HepG2 (cell line): ENCODE measurements around the gene STX12. TPM values are rescaled to one million over a fixed set of nuclear protein-coding genes. Genes with fewer than 3 reads are reported as not detected.

Source experiments
- ARNT ChIP-seq: fragments of 450-650 bp; IDR thresholded peaks from 2 replicates; pipeline ENCODE4 v1.6.1; 2017
- BCL6 ChIP-seq: IDR thresholded peaks from 2 replicates; pipeline ENCODE4 v1.6.1; 2016; ENCODE audit warnings: missing genetic modification reagents, missing compliant biosample characterization
- CEBPZ ChIP-seq: IDR thresholded peaks from 2 replicates; pipeline ENCODE4 v1.6.1; 2012; ENCODE audit warnings: low read length, improper control_type of control experiment
- E2F5 ChIP-seq: sonication (generic); formaldehyde crosslinking; conservative IDR thresholded peaks from 2 replicates; pipeline ENCODE4 v1.4.0; 2020; ENCODE audit warnings: missing genetic modification reagents
- EEA1 ChIP-seq: sonication (generic); formaldehyde crosslinking; IDR thresholded peaks from 2 replicates; pipeline ENCODE4 v1.5.1; 2020; ENCODE audit warnings: mild to moderate bottlenecking, missing genetic modification reagents, borderline replicate concordance
- ELF4 ChIP-seq: sonication (generic); formaldehyde crosslinking; IDR thresholded peaks from 2 replicates; pipeline ENCODE4 v1.5.0; 2020; ENCODE audit warnings: missing genetic modification reagents, mild to moderate bottlenecking, moderate library complexity, borderline replicate concordance
- EZH2 ChIP-seq: conservative IDR thresholded peaks from 2 replicates; pipeline ENCODE4 v1.6.1; 2012; ENCODE audit warnings: mild to moderate bottlenecking, low read depth, low read length, moderate library complexity
- FOXA3 ChIP-seq: IDR thresholded peaks from 2 replicates; pipeline ENCODE4 v1.6.1; 2016; ENCODE audit warnings: missing genetic modification reagents, missing compliant biosample characterization
- FOXJ3 ChIP-seq: sonication (generic); formaldehyde crosslinking; IDR thresholded peaks from 2 replicates; pipeline ENCODE4 v1.4.0; 2020; ENCODE audit warnings: missing genetic modification reagents, mild to moderate bottlenecking, borderline replicate concordance
- GATAD2A ChIP-seq: IDR thresholded peaks from 2 replicates; pipeline ENCODE4 v1.6.1; 2016
- HMGXB4 ChIP-seq, 2 experiments: sonication (generic) in 1 of 2; formaldehyde crosslinking in 1 of 2; IDR thresholded peaks; 2 replicates each; pipeline versions ENCODE4 v1.4.0 to v1.6.1; 2018 to 2020; ENCODE audit warnings: missing genetic modification reagents in 2 of 2, borderline replicate concordance in 1 of 2, low read depth in 1 of 2, mild to moderate bottlenecking in 1 of 2, missing biosample characterization in 1 of 2
- IRF1 ChIP-seq: sonication (generic); formaldehyde crosslinking; IDR thresholded peaks from 2 replicates; pipeline ENCODE4 v1.4.0; 2020; ENCODE audit warnings: low read depth, mild to moderate bottlenecking, missing genetic modification reagents
- KMT2A ChIP-seq: sonication (generic); formaldehyde crosslinking; IDR thresholded peaks from 2 replicates; pipeline ENCODE4 v1.4.0; 2020; ENCODE audit warnings: missing genetic modification reagents
- MYC ChIP-seq: sonication (generic); formaldehyde crosslinking; IDR thresholded peaks from 2 replicates; pipeline ENCODE4 v1.9.0; 2021; ENCODE audit warnings: missing genetic modification reagents, borderline replicate concordance
- POLR2AphosphoS2 ChIP-seq: IDR thresholded peaks from 2 replicates; pipeline ENCODE4 v1.6.1; 2011; ENCODE audit warnings: low read depth, low read length, improper control_type of control experiment
- TGIF2 ChIP-seq: IDR thresholded peaks from 2 replicates; pipeline ENCODE4 v1.6.1; 2016; ENCODE audit warnings: control low read depth, missing compliant biosample characterization
- THAP11 ChIP-seq: IDR thresholded peaks from 2 replicates; pipeline ENCODE4 v1.6.1; 2016; ENCODE audit warnings: missing biosample characterization, missing genetic modification reagents
- ZFAT ChIP-seq: sonication (generic); formaldehyde crosslinking; conservative IDR thresholded peaks from 2 replicates; pipeline ENCODE4 v1.8.1; 2023; ENCODE audit warnings: missing genetic modification reagents, inconsistent platforms
- ZNF350 ChIP-seq: sonication (generic); formaldehyde crosslinking; IDR thresholded peaks from 2 replicates; pipeline ENCODE4 v1.4.0; 2020; ENCODE audit warnings: mild to moderate bottlenecking, low read depth, missing genetic modification reagents, borderline replicate concordance
- ZNF589 ChIP-seq: sonication (generic); formaldehyde crosslinking; conservative IDR thresholded peaks from 2 replicates; pipeline ENCODE4 v1.8.0; 2022; ENCODE audit warnings: mild to moderate bottlenecking, moderate library complexity, missing genetic modification reagents
- ZNF616 ChIP-seq: sonication (generic); formaldehyde crosslinking; IDR thresholded peaks from 2 replicates; pipeline ENCODE4 v1.5.0; 2020; ENCODE audit warnings: low read depth, mild to moderate bottlenecking, missing genetic modification reagents
- ZNF713 ChIP-seq: sonication (generic); formaldehyde crosslinking; IDR thresholded peaks from 2 replicates; pipeline ENCODE4 v1.4.0; 2020; ENCODE audit warnings: mild to moderate bottlenecking, missing genetic modification reagents
- ZNF747 ChIP-seq: sonication (generic); formaldehyde crosslinking; IDR thresholded peaks from 2 replicates; pipeline ENCODE4 v1.8.1; 2023; ENCODE audit warnings: missing genetic modification reagents, mild to moderate bottlenecking, borderline replicate concordance
- polyA plus RNA-seq, 8 experiments: library from polyadenylated mRNA; depleted of rRNA in 3 of 8; stranded (reverse) in 7 of 8; unstranded in 1 of 8; fragments of >200 nt; fragmentation: Illumina TruSeq in 4 of 8; extraction: Trizol in 4 of 8; gene quantifications; 2 replicates each; pipeline versions ENCODE4 v1.2.1 to v1.2.3, GENCODE V29; 2011 to 2016; ENCODE audit warnings: low read depth in 4 of 8, missing spikeins in 1 of 8, mixed read lengths in 1 of 8; ENCODE audit not compliant: insufficient read depth in 1 of 8
- total RNA-seq, 5 experiments: library from RNA; depleted of rRNA; stranded (reverse); fragments of >200 nt; fragmentation: Illumina TruSeq; extraction: Trizol; gene quantifications; 2 replicates each; pipeline ENCODE4 v1.2.3, GENCODE V29; 2016; ENCODE audit warnings: low read depth in 1 of 5

Gene STX12
- total and polyA plus RNA-seq, 2 of the 13 experiments (the other 11 are each of a cell fraction or from before 2014, with no cell fraction given): 9.0 to 19.7 TPM

GRCh38 chr1:27858072-27858948, 85.3 kb downstream of the STX12 start (continued):
- TF ChIP-seq BCL6 (peak; percentile 17; the same call in 1 of the 2 replicates), KMT2A (0 out of 2 replicates have a peak, but pooled peaks have one; percentile 22), CEBPZ (no peak), ARNT (no peak), MYC (peak; percentile 34; the same call in 1 of the 2 replicates), POLR2AphosphoS2 (no peak), ELF4 (no peak), THAP11 (CRISPR knock-in tag) (peak; percentile 41; the same call in 1 of the 2 replicates), ZNF747 (CRISPR knock-in tag) (no peak), ZNF616 (no peak), HMGXB4 (CRISPR knock-in tag; IDR thresholded peaks at IDR 0.05; ENCODE audit: borderline replicate concordance in 1 of 2, low read depth in 1 of 2) (peak in 1 of 2 experiments; percentile 41; a peak in 1 of 4 replicates), TGIF2 (0 out of 2 replicates have a peak, but pooled peaks have one; percentile 49), GATAD2A (CRISPR knock-in tag) (peak; percentile 48), E2F5 (CRISPR knock-in tag) (no peak), ZNF589 (CRISPR knock-in tag) (no peak), ZFAT (CRISPR knock-in tag) (no peak), FOXA3 (CRISPR knock-in tag) (0 out of 2 replicates have a peak, but pooled peaks have one; percentile 34), ZNF350 (CRISPR knock-in tag) (0 out of 2 replicates have a peak, but pooled peaks have one; percentile 31), FOXJ3 (CRISPR knock-in tag) (0 out of 2 replicates have a peak, but pooled peaks have one; percentile 16), IRF1 (CRISPR knock-in tag) (no peak), EEA1 (CRISPR knock-in tag) (no peak), EZH2 (no peak), ZNF713 (CRISPR knock-in tag) (no peak)
